ENCODE measurements around the gene PPP4R4. TPM values are rescaled to one million over a fixed set of nuclear protein-coding genes. Genes with fewer than 3 reads are reported as not detected.

Gene PPP4R4
- total and polyA plus RNA-seq, 7 experiments from 2014 or later, result 0.06 to 2.4 (median 1.7) TPM

- DNase-seq (no peak), ATAC-seq (no peak)
- Histone ChIP-seq H3K27me3 (ENCODE audit: control insufficient read depth in 2 of 2, insufficient read depth in 2 of 2, low read length in 2 of 2) (no peaks in the 10 kb centered on the region), H3K27ac (ENCODE audit: low read depth, low read length) (no peak overlapping the region), H3K4me1 (ENCODE audit: control insufficient read depth in 2 of 2, insufficient read depth in 2 of 2, low read length in 2 of 2) (no peaks in the 10 kb centered on the region), H3K9me3 (ENCODE audit: control insufficient read depth in 2 of 3, low read length in 3 of 3) (no peaks in the 10 kb centered on the region), H3K4me3 (ENCODE audit: low read length) (no peak overlapping the region), H3K36me3 (ENCODE audit: control insufficient read depth in 2 of 3, insufficient read depth in 3 of 3, low read length in 3 of 3) (no peaks in the 10 kb centered on the region)
- H3K27me3 Mint-ChIP-seq, result peaks cover 0 to 4% (median 0%) of the 10 kb centered on the region in 5 donors
- no peaks in the 10 kb centered on the region for H3K9me3 Mint-ChIP-seq
- ChIA-PET POLR2A (no interaction called here), CTCF (interaction anchor here (0.6 kb wide), 1 partner anchor 270 kb away, joined by 3 read pairs; no protein-coding TSS in a partner anchor)
- no peak overlapping the region for H3K4me3 Mint-ChIP-seq
- no peak overlapping the region for H3K27ac Mint-ChIP-seq
- H3K4me1 Mint-ChIP-seq, result no peaks in the 10 kb centered on the region
- intact Hi-C loops (cut with micrococcal nuclease), result no loop called here
- no peaks in the 10 kb centered on the region for H3K36me3 Mint-ChIP-seq
These were observed 104.6 kb downstream of the PPP4R4 start for GRCh38 chr14:94278731-94279130.

DNA sequence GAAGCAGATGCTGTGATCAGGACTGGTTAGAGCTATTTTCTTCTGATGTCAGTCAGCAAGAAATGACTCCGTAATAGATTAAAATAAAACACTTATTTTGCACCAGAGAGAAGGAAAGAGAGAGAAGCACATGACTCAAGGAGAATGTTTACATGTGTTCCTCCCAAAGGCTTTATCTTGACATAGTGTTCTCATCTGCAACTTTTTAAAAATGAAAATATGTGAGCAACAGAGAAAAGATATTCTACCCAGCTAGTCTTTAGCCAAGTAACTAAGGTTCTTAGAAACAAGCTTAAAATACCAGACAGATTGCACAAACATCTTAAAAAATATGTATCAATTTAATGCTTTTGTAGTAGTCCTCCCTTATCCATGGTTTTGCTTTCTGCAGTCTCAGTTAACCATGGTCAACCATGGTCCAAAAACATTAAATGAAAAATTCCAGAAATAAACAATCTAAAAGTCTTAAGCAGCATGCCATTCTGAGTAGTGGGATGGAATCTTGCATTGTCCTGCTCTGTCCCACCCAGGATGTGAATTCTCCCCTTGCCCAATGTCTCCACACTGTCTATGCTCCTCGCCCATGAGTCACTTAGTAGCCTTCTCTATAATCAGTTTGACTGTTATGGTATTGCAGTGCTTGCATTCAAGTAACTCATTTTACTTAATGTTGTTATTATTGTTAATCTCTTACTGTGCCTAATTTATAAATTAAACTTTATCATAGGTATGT, 109.0 kb downstream of the PPP4R4 start:
- intact Hi-C loops (cut with micrococcal nuclease), result no loop called here
- no peaks in the 10 kb centered on the region for H3K9me3 ChIP-seq (ENCODE audit: control insufficient read depth in 2 of 3, low read length in 3 of 3)
- CTCF ChIA-PET, result no interaction called here
- no peak for DNase-seq
- POLR2A ChIA-PET, result no interaction called here
- Mint-ChIP-seq H3K4me3 (no peak overlapping the region), H3K4me1 (peaks cover 0 to 6% (median 0%) of the 10 kb centered on the region in 7 donors), H3K36me3 (no peaks in the 10 kb centered on the region), H3K27ac (no peak overlapping the region), H3K9me3 (peaks cover 0 to 4% (median 0%) of the 10 kb centered on the region in 11 donors), H3K27me3 (peaks cover 0 to 7% (median 0%) of the 10 kb centered on the region in 5 donors)
- H3K4me1 ChIP-seq (ENCODE audit: control insufficient read depth in 2 of 2, insufficient read depth in 2 of 2, low read length in 2 of 2), result no peaks in the 10 kb centered on the region
- no peak overlapping the region for H3K4me3 ChIP-seq (ENCODE audit: low read length)
- H3K27me3 ChIP-seq (ENCODE audit: control insufficient read depth in 2 of 2, insufficient read depth in 2 of 2, low read length in 2 of 2), result no peaks in the 10 kb centered on the region
- ATAC-seq, result no peak
- H3K27ac ChIP-seq (ENCODE audit: low read depth, low read length), result no peak overlapping the region
- no peaks in the 10 kb centered on the region for H3K36me3 ChIP-seq (ENCODE audit: control insufficient read depth in 2 of 3, insufficient read depth in 3 of 3, low read length in 3 of 3)

DNA sequence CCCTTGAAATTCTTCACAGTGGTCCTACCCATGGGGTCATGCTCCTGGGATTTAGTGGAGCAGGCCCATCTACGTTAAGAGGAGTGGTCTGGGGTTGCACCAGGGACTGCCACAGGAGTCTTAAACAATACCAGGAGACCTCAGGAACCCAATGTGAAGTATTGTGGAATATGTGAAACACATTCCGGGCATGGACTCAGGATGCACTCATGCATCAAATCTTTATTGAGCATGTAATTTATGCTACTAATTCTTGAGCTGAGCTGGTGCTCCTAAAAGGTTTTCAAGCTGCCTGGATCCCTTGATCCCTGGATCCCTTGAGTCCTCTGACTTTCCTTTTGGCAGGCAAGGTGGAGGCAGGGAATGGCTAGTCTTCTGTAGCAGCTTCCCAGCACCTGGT, 110.1 kb downstream of the PPP4R4 start:
- no peaks in the 10 kb centered on the region for H3K27me3 ChIP-seq (ENCODE audit: control insufficient read depth in 2 of 2, insufficient read depth in 2 of 2, low read length in 2 of 2)
- peaks cover 0 to 7% (median 0%) of the 10 kb centered on the region in 5 donors for H3K27me3 Mint-ChIP-seq
- H3K27ac Mint-ChIP-seq, result no peak overlapping the region
- H3K4me1 ChIP-seq (ENCODE audit: control insufficient read depth in 2 of 2, insufficient read depth in 2 of 2, low read length in 2 of 2), result no peaks in the 10 kb centered on the region
- no peaks in the 10 kb centered on the region for H3K36me3 Mint-ChIP-seq
- no peak overlapping the region for H3K4me3 Mint-ChIP-seq
- H3K9me3 ChIP-seq (ENCODE audit: control insufficient read depth in 2 of 3, low read length in 3 of 3), result no peaks in the 10 kb centered on the region
- intact Hi-C loops (cut with micrococcal nuclease), result no loop called here
- H3K4me3 ChIP-seq (ENCODE audit: low read length), result no peak overlapping the region
- ChIA-PET POLR2A (no interaction called here), CTCF (no interaction called here)
- peaks cover 0 to 6% (median 0%) of the 10 kb centered on the region in 7 donors for H3K4me1 Mint-ChIP-seq
- H3K36me3 ChIP-seq (ENCODE audit: control insufficient read depth in 2 of 3, insufficient read depth in 3 of 3, low read length in 3 of 3), result no peaks in the 10 kb centered on the region
- H3K9me3 Mint-ChIP-seq, result peaks cover 0 to 4% (median 0%) of the 10 kb centered on the region in 11 donors
- ATAC-seq (no peak), DNase-seq (no peak)
- H3K27ac ChIP-seq (ENCODE audit: low read depth, low read length), result no peak overlapping the region

GRCh38 chr14:94285158-94285557, 111.0 kb downstream of the PPP4R4 start:
- Mint-ChIP-seq H3K4me1 (peaks cover 0 to 6% (median 0%) of the 10 kb centered on the region in 7 donors), H3K36me3 (no peaks in the 10 kb centered on the region), H3K9me3 (peaks cover 0 to 4% (median 0%) of the 10 kb centered on the region in 11 donors), H3K27ac (no peak overlapping the region), H3K27me3 (peaks cover 0 to 7% (median 0%) of the 10 kb centered on the region in 5 donors), H3K4me3 (no peak overlapping the region)
- no peaks in the 10 kb centered on the region for H3K36me3 ChIP-seq (ENCODE audit: control insufficient read depth in 2 of 3, insufficient read depth in 3 of 3, low read length in 3 of 3)
- DNase-seq, result no peak
- no peak for ATAC-seq
- H3K4me3 ChIP-seq (ENCODE audit: low read length), result no peak overlapping the region
- no peaks in the 10 kb centered on the region for H3K27me3 ChIP-seq (ENCODE audit: control insufficient read depth in 2 of 2, insufficient read depth in 2 of 2, low read length in 2 of 2)
- ChIA-PET POLR2A (no interaction called here), CTCF (no interaction called here)
- H3K27ac ChIP-seq (ENCODE audit: low read depth, low read length), result no peak overlapping the region
- H3K9me3 ChIP-seq (ENCODE audit: control insufficient read depth in 2 of 3, low read length in 3 of 3), result no peaks in the 10 kb centered on the region
- intact Hi-C loops (cut with micrococcal nuclease), result no loop called here
- no peaks in the 10 kb centered on the region for H3K4me1 ChIP-seq (ENCODE audit: control insufficient read depth in 2 of 2, insufficient read depth in 2 of 2, low read length in 2 of 2)

DNA sequence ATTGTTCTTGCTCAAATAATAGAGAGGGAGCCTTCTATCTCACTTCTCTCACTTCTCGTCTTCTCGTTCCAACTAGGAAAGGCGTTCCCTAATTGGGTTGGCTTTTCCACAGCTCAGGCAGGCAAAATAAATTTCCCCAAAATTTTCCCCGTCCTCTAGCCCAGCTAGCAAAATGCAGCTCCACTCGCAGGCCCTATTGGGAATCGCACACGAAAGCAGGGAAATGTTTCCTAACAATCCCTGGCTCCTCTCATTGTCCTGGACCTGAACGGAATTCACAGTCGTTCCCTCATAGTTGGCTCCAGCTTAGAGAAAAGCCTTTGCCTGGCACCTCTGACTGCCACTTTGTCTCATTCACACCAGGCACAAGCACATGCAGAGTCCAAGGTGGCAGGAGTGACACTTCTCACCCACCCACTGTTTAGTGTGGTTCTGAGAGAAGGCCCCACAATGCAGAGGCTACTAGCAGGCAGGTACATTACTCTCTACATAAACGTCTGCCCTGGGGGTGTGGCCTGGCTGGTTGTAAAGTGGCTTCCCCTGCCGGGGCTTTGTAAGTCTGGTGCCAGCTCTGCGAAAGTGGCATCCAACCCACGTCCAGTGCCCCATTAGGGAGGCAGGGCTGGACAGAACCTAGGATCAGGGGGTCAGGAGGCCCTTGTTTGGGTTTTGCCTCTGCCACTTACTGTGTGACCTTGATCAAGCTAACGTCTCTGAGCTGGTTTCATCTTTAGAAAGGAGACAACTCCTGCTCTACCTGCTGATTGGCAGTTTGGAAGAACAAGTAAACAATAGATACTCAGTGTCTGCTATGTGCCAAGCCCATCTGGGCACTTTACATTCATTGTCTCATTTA, 114.7 kb downstream of the PPP4R4 start:
- no peaks in the 10 kb centered on the region for H3K4me1 ChIP-seq (ENCODE audit: control insufficient read depth in 2 of 2, insufficient read depth in 2 of 2, low read length in 2 of 2)
- Mint-ChIP-seq H3K27me3 (peaks cover 0 to 7% (median 6%) of the 10 kb centered on the region in 5 donors), H3K9me3 (peaks cover 0 to 4% (median 0%) of the 10 kb centered on the region in 11 donors), H3K27ac (no peak overlapping the region), H3K4me3 (no peak overlapping the region), H3K4me1 (peaks cover 0 to 6% (median 0%) of the 10 kb centered on the region in 7 donors), H3K36me3 (no peaks in the 10 kb centered on the region)
- DNase-seq (no peak), ATAC-seq (no peak)
- H3K4me3 ChIP-seq (ENCODE audit: low read length), result no peak overlapping the region
- ChIA-PET POLR2A (no interaction called here), CTCF (interaction anchor here (0.6 kb wide), 1 partner anchor 11 kb away, joined by 3 read pairs; no protein-coding TSS in a partner anchor)
- H3K9me3 ChIP-seq (ENCODE audit: control insufficient read depth in 2 of 3, low read length in 3 of 3), result no peaks in the 10 kb centered on the region
- no peaks in the 10 kb centered on the region for H3K36me3 ChIP-seq (ENCODE audit: control insufficient read depth in 2 of 3, insufficient read depth in 3 of 3, low read length in 3 of 3)
- intact Hi-C loops (cut with micrococcal nuclease), result no loop called here
- H3K27ac ChIP-seq (ENCODE audit: low read depth, low read length), result no peak overlapping the region
- H3K27me3 ChIP-seq (ENCODE audit: control insufficient read depth in 2 of 2, insufficient read depth in 2 of 2, low read length in 2 of 2), result no peaks in the 10 kb centered on the region

DNA sequence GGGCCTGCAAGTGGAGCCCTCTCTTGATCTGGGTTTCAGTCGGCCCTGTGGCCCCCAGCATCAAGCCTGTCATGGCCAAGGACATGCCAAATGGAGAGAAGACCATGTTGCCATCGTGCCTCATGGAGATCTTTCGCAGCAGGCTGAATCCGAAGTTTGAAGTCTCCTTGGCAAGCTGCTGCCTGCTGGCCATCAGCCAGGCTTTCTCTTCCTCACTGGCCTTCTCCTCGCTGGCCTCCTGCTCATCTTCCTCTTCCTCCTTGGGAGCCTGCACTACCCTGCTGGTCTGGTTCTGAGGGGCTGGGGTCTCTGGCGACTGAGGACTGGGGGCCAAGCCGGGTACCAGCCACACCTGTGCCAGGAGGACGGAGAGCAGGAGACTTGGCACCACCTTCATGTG, 116.1 kb downstream of the PPP4R4 start:
- POLR2A ChIA-PET, result no interaction called here
- no peak for ATAC-seq
- intact Hi-C loops (cut with micrococcal nuclease), result no loop called here

More for the DNA sequence above, 116.1 kb downstream of the PPP4R4 start:
- H3K27ac ChIP-seq (ENCODE audit: low read depth, low read length), result no peak overlapping the region
- H3K27ac Mint-ChIP-seq, result no peak overlapping the region
- CTCF ChIA-PET, result no interaction called here
- H3K9me3 Mint-ChIP-seq, result peaks cover 0 to 4% (median 0%) of the 10 kb centered on the region in 11 donors
- H3K27me3 ChIP-seq (ENCODE audit: control insufficient read depth in 2 of 2, insufficient read depth in 2 of 2, low read length in 2 of 2), result no peaks in the 10 kb centered on the region
- DNase-seq, result no peak
- no peaks in the 10 kb centered on the region for H3K36me3 Mint-ChIP-seq
- peaks cover 0 to 10% (median 6%) of the 10 kb centered on the region in 5 donors for H3K27me3 Mint-ChIP-seq
- no peak overlapping the region for H3K4me3 Mint-ChIP-seq
- no peaks in the 10 kb centered on the region for H3K36me3 ChIP-seq (ENCODE audit: control insufficient read depth in 2 of 3, insufficient read depth in 3 of 3, low read length in 3 of 3)
- no peak overlapping the region for H3K4me3 ChIP-seq (ENCODE audit: low read length)
- H3K4me1 Mint-ChIP-seq, result peaks cover 0 to 6% (median 0%) of the 10 kb centered on the region in 7 donors
- H3K9me3 ChIP-seq (ENCODE audit: control insufficient read depth in 2 of 3, low read length in 3 of 3), result no peaks in the 10 kb centered on the region
- H3K4me1 ChIP-seq (ENCODE audit: control insufficient read depth in 2 of 2, insufficient read depth in 2 of 2, low read length in 2 of 2), result no peaks in the 10 kb centered on the region
